ENCODE data around the gene CTNND1. TPM values are rescaled to one million over a fixed set of nuclear protein-coding genes. Genes with fewer than 3 reads are reported as not detected.
A peak's percentile ranks its signal among the peaks of the same experiment; 100 is the strongest.
"Not testable (repeated sequence)": the region's sequence is repeated elsewhere in the genome, so short reads cannot be mapped to it uniquely, and the experiment has no call there.

The CTNND1 gene, protein sequence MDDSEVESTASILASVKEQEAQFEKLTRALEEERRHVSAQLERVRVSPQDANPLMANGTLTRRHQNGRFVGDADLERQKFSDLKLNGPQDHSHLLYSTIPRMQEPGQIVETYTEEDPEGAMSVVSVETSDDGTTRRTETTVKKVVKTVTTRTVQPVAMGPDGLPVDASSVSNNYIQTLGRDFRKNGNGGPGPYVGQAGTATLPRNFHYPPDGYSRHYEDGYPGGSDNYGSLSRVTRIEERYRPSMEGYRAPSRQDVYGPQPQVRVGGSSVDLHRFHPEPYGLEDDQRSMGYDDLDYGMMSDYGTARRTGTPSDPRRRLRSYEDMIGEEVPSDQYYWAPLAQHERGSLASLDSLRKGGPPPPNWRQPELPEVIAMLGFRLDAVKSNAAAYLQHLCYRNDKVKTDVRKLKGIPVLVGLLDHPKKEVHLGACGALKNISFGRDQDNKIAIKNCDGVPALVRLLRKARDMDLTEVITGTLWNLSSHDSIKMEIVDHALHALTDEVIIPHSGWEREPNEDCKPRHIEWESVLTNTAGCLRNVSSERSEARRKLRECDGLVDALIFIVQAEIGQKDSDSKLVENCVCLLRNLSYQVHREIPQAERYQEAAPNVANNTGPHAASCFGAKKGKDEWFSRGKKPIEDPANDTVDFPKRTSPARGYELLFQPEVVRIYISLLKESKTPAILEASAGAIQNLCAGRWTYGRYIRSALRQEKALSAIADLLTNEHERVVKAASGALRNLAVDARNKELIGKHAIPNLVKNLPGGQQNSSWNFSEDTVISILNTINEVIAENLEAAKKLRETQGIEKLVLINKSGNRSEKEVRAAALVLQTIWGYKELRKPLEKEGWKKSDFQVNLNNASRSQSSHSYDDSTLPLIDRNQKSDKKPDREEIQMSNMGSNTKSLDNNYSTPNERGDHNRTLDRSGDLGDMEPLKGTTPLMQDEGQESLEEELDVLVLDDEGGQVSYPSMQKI
- polyA plus RNA-seq (2013, experiment 1 of 2): 105 TPM
- 102 TPM for polyA plus RNA-seq (2013, experiment 2 of 2)

DNA sequence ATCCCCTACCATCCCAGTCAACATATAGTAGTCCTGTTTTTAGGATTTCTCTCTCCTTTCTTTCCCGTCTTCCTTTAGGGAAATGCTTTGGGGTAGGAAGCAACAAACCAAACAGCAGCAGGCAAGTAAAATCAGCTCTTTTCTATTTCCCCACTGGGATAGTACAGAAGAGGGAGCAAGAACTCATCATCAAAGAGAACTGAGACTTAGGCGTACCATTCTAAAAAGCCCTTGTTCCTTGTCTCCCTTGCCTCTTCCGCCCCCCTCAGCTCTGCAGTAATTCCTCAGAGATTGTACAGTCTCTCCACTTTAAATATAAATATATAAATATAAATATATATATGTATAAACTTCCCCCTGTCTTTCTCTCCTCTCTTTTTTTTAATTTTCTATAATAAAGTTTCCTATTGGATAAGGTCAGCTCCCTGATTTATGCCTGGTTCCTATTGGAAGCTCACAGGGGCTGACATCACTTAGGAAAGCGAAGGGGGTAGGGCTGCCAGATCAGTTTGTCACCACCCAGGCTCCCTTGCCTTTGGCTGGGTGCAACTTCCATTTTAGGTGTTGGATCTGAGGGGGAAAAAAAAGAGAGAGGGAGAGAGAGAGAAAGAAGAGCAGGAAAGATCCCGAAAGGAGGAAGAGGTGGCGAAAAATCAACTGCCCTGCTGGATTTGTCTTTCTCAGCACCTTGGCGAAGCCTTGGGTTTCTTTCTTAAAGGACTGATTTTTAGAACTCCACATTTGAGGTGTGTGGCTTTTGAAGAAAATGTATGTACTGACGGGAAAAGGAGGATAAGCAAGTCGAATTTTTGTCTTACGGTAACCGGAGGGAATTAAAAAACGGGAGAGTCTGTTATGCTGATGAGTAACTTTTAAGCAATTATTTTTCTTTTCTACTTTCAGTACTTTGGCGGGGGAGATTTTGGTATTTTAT is at the start of gene CTNND1:
Gene CTNND1, plus strand, starts transcription at position 502 of the 934 bp plus-strand sequence. CDS start 29,677 bp downstream, outside the sequence.
- peak within 1 kb of the TSS; percentile 76 for H4K8ac ChIP-seq (ENCODE audit: low read depth, low read length)
- peak within 1 kb of the TSS; percentile 69 for H3K4me3 ChIP-seq (ENCODE audit: low read length)
- peak within 1 kb of the TSS; percentile 85 for H3K9ac ChIP-seq (ENCODE audit: low read length)
- no peaks in the 10 kb centered on the region for H3K36me3 ChIP-seq (ENCODE audit: control insufficient read depth, insufficient read depth, low read length)
- WGBS (ENCODE audit: extremely low coverage, insufficient coverage, low lambda C conversion rate): no CpG with 5 or more reads among the region's 13 CpGs
- peak; percentile 99 for DNase-seq
- no peak within 1 kb of the TSS for H2AK5ac ChIP-seq (ENCODE audit: low read length)
- peak within 1 kb of the TSS; percentile 98 for H3K18ac ChIP-seq (ENCODE audit: low read length)
- peak within 1 kb of the TSS; percentile 98 for H3K27ac ChIP-seq (ENCODE audit: low read depth, low read length)
- peak within 1 kb of the TSS; percentile 85 for H2BK15ac ChIP-seq (replicated peaks; ENCODE audit: low read depth)
- H3K79me2 ChIP-seq (ENCODE audit: control insufficient read depth, insufficient read depth, low read length): peaks cover 43% of the 10 kb centered on the region
- H3K27me3 ChIP-seq (ENCODE audit: insufficient read depth, low read length, poor library complexity): no peaks in the 10 kb centered on the region
- peak within 1 kb of the TSS; percentile 33 for H2BK5ac ChIP-seq (ENCODE audit: low read length)
- peak within 1 kb of the TSS; percentile 85 for H3K56ac ChIP-seq (ENCODE audit: low read length)
- H3K23ac ChIP-seq (ENCODE audit: low read length): no peak within 1 kb of the TSS
- H3K4me1 ChIP-seq (ENCODE audit: control insufficient read depth, low read depth, low read length): peaks cover 5% of the 10 kb centered on the region
- H2BK120ac ChIP-seq (ENCODE audit: low read depth, low read length): peak within 1 kb of the TSS; percentile 23
- H4K5ac ChIP-seq (ENCODE audit: low read length): peak within 1 kb of the TSS; percentile 96
- H3K79me1 ChIP-seq (ENCODE audit: low read length): no peaks in the 10 kb centered on the region
- peak within 1 kb of the TSS; percentile 91 for H3K4ac ChIP-seq (ENCODE audit: low read depth, low read length)
- peak within 1 kb of the TSS; percentile 18 for H3K4me2 ChIP-seq (ENCODE audit: low read length)

DNA sequence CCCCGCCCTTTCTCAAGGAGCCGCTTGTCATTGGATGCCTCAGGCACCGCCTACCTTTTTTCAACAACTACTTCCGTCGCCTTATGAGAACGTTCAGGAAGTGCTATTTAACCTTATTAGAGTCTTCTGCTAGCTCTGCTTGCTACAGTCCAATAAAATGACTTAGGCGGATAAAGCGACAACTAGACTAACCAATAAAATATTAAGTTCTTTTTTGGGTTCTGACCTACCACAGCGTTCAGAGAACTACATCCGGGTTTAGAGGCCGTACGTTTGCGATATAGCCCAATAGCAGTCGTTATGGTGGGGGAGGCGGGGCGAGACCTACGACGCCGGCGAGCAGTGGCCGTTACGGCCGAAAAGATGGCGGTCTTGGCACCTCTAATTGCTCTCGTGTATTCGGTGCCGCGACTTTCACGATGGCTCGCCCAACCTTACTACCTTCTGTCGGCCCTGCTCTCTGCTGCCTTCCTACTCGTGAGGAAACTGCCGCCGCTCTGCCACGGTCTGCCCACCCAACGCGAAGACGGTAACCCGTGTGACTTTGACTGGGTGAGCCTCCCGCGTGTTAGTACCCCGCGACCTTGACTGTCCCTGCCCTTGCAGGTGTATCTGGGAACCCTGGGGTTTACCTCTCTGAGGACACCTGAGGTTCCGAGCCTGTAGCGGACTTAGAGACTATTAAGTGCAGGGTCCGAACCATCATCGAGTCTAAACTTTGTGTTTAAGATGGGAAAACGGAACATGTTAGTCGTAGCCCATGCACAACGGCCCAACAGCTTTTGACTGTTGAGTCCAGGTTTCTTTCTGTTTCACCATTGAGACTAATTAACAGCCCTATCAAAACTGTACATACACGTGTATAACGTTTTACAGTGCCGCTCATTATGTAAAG is 49.1 kb upstream of the CTNND1 start, which contains the start of gene TMX2:
Gene TMX2, plus strand, starts transcription at position 338 of the 895 bp plus-strand sequence. Its CDS starts 26 bp downstream, at position 364.
- no peak within 1 kb of the TSS for H3K18ac ChIP-seq (ENCODE audit: low read length)
- no peaks in the 10 kb centered on the region for H3K27me3 ChIP-seq (ENCODE audit: insufficient read depth, low read length, poor library complexity)
- H3K4ac ChIP-seq (ENCODE audit: low read depth, low read length): peak within 1 kb of the TSS; percentile 97
- H4K8ac ChIP-seq (ENCODE audit: low read depth, low read length): no peak within 1 kb of the TSS
- H2BK5ac ChIP-seq (ENCODE audit: low read length): peak within 1 kb of the TSS; percentile 89
- H3K79me2 ChIP-seq (ENCODE audit: control insufficient read depth, insufficient read depth, low read length): peaks cover 34% of the 10 kb centered on the region
- peaks cover 4% of the 10 kb centered on the region for H3K4me1 ChIP-seq (ENCODE audit: control insufficient read depth, low read depth, low read length)
- H3K23ac ChIP-seq (ENCODE audit: low read length): peak within 1 kb of the TSS; percentile 68
- H3K36me3 ChIP-seq (ENCODE audit: control insufficient read depth, insufficient read depth, low read length): no peaks in the 10 kb centered on the region
- H2BK15ac ChIP-seq (replicated peaks; ENCODE audit: low read depth): no peak within 1 kb of the TSS
- peak within 1 kb of the TSS; percentile 99 for H2AK5ac ChIP-seq (ENCODE audit: low read length)
- H3K56ac ChIP-seq (ENCODE audit: low read length): peak within 1 kb of the TSS; percentile 100
- H3K27ac ChIP-seq (ENCODE audit: low read depth, low read length): peak within 1 kb of the TSS; percentile 84
- peak; percentile 100 for DNase-seq
- no peak within 1 kb of the TSS for H2BK120ac ChIP-seq (ENCODE audit: low read depth, low read length)
- H3K4me3 ChIP-seq (ENCODE audit: low read length): peak within 1 kb of the TSS; percentile 96
- peak within 1 kb of the TSS; percentile 71 for H4K5ac ChIP-seq (ENCODE audit: low read length)
- peak within 1 kb of the TSS; percentile 87 for H3K4me2 ChIP-seq (ENCODE audit: low read length)
- no CpG with 5 or more reads among the region's 53 CpGs for whole genome bisulfite sequencing (ENCODE audit: extremely low coverage, insufficient coverage, low lambda C conversion rate)
- H3K9ac ChIP-seq (ENCODE audit: low read length): peak within 1 kb of the TSS; percentile 84
- H3K79me1 ChIP-seq (ENCODE audit: low read length): peaks cover 9% of the 10 kb centered on the region

DNA sequence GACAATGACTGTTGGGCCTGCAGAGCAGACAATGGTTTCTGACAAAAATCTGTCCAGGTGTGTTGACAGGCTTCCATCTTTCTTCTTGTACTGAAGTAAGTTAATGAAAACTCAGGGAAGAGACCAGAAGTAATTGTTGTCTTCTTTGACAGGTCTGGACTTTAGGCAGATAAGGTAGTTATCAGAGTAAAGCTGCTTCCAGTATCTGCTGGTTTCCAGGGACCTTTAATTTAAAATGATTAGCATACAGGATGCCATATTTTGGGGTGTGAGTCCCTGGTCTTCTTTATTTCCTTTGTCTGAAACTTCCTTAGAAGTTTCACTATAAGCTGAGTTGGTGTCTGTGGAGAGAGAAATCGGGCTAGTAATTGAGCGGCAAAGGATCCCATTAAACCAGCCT is 47.8 kb upstream of the CTNND1 start:
- H3K4me3 ChIP-seq (ENCODE audit: low read length): no peak overlapping the region
- H3K27ac ChIP-seq (ENCODE audit: low read depth, low read length): no peak overlapping the region
- H3K79me2 ChIP-seq (ENCODE audit: control insufficient read depth, insufficient read depth, low read length): peaks cover 40% of the 10 kb centered on the region
- H3K27me3 ChIP-seq (ENCODE audit: insufficient read depth, low read length, poor library complexity): no peaks in the 10 kb centered on the region
- no peak overlapping the region for H2AK5ac ChIP-seq (ENCODE audit: low read length)
- no peak overlapping the region for H3K4ac ChIP-seq (ENCODE audit: low read depth, low read length)
- H4K8ac ChIP-seq (ENCODE audit: low read depth, low read length): no peak overlapping the region
- no peak overlapping the region for H3K23ac ChIP-seq (ENCODE audit: low read length)
- DNase-seq: peak; percentile 16
- H3K9ac ChIP-seq (ENCODE audit: low read length): no peak overlapping the region
- no peak overlapping the region for H4K5ac ChIP-seq (ENCODE audit: low read length)
- peaks cover 4% of the 10 kb centered on the region for H3K4me1 ChIP-seq (ENCODE audit: control insufficient read depth, low read depth, low read length)
- H3K79me1 ChIP-seq (ENCODE audit: low read length): peaks cover 11% of the 10 kb centered on the region
- H2BK5ac ChIP-seq (ENCODE audit: low read length): no peak overlapping the region
- no CpG with 5 or more reads among the region's 2 CpGs for WGBS (ENCODE audit: extremely low coverage, insufficient coverage, low lambda C conversion rate)
- peaks cover 1% of the 10 kb centered on the region for H3K36me3 ChIP-seq (ENCODE audit: control insufficient read depth, insufficient read depth, low read length)
- no peak overlapping the region for H3K56ac ChIP-seq (ENCODE audit: low read length)
- no peak overlapping the region for H3K18ac ChIP-seq (ENCODE audit: low read length)
- H2BK120ac ChIP-seq (ENCODE audit: low read depth, low read length): no peak overlapping the region
- peak overlapping the region; percentile 87 for H3K4me2 ChIP-seq (ENCODE audit: low read length)
- no peak overlapping the region for H2BK15ac ChIP-seq (replicated peaks; ENCODE audit: low read depth)

DNA sequence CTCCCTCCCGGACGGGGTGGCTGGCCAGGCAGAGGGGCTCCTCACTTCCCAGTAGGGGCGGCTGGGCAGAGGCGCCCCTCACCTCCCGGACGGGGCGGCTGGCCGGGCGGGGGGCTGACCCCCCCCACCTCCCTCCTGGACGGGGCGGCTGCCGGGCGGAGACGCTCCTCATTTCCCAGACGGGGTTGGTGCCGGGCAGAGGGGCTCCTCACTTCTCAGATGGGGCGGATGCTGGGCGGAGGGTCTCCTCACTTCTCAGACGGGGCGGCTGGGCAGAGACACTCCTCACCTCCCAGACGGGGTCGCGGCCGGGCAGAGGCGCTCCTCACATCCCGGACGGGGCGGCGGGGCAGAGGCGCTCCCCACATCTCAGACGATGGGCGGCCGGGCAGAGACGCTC is 44.9 kb upstream of the CTNND1 start:
- not testable (repeated sequence) for H3K9ac ChIP-seq (ENCODE audit: low read length); H4K5ac ChIP-seq (ENCODE audit: low read length); H4K8ac ChIP-seq (ENCODE audit: low read depth, low read length); DNase-seq; H3K36me3 ChIP-seq (ENCODE audit: control insufficient read depth, insufficient read depth, low read length); H3K23ac ChIP-seq (ENCODE audit: low read length); H3K27ac ChIP-seq (ENCODE audit: low read depth, low read length); H2BK120ac ChIP-seq (ENCODE audit: low read depth, low read length); H2BK5ac ChIP-seq (ENCODE audit: low read length); H2AK5ac ChIP-seq (ENCODE audit: low read length); H3K56ac ChIP-seq (ENCODE audit: low read length); H3K4me3 ChIP-seq (ENCODE audit: low read length); H2BK15ac ChIP-seq (replicated peaks; ENCODE audit: low read depth); H3K4me1 ChIP-seq (ENCODE audit: control insufficient read depth, low read depth, low read length); H3K27me3 ChIP-seq (ENCODE audit: insufficient read depth, low read length, poor library complexity); H3K4ac ChIP-seq (ENCODE audit: low read depth, low read length); H3K18ac ChIP-seq (ENCODE audit: low read length); H3K4me2 ChIP-seq (ENCODE audit: low read length)
- Histone ChIP-seq H3K79me2 (ENCODE audit: control insufficient read depth, insufficient read depth, low read length) (peaks cover 40% of the 10 kb centered on the region), H3K79me1 (ENCODE audit: low read length) (peaks cover 10% of the 10 kb centered on the region)
- no CpG with 5 or more reads among the region's 34 CpGs for WGBS (ENCODE audit: extremely low coverage, insufficient coverage, low lambda C conversion rate)
